LNCaP clone FGC (cell line): ENCODE data around the gene PTBP1.

Experiments
- DNase-seq: peaks from one replicate; pipeline ENCODE4 v3.0.0-alpha.2; 2011; ENCODE audit warnings: low read depth
- H3K4me3 ChIP-seq: 2 replicates; pipeline ENCODE4 v1.5.1; 2011; ENCODE audit warnings: mild to moderate bottlenecking, low read depth, low read length, control low read depth
- TF ChIP-seq, protein P1 (sequence below): IDR thresholded peaks from 2 replicates; pipeline ENCODE4 v1.5.1; 2012; ENCODE audit warnings: mild to moderate bottlenecking; ENCODE audit not compliant: control insufficient read depth, insufficient read depth; ENCODE audit errors: extremely low read depth

PTBP1 gene

DNA sequence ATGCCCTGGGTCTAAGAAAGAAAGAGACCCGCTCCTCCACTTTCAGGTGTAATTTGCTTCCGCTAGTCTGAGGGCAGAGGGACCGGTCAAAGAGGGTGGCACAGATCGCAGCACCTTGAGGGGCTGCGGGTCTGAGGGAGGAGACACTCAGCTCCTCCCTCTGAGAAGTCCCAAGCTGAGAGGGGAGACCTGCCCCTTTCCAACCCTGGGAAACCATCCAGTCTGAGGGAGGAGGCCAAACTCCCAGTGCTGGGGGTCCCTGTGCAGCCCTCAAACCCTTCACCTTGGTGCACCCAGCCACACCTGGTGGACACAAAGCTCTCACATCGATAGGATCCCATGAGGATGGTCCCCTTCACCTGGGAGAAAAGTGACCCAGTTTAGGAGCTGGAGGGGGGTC lies 33.4 kb upstream of the PTBP1 start:
- TF ChIP-seq, protein P1, sequence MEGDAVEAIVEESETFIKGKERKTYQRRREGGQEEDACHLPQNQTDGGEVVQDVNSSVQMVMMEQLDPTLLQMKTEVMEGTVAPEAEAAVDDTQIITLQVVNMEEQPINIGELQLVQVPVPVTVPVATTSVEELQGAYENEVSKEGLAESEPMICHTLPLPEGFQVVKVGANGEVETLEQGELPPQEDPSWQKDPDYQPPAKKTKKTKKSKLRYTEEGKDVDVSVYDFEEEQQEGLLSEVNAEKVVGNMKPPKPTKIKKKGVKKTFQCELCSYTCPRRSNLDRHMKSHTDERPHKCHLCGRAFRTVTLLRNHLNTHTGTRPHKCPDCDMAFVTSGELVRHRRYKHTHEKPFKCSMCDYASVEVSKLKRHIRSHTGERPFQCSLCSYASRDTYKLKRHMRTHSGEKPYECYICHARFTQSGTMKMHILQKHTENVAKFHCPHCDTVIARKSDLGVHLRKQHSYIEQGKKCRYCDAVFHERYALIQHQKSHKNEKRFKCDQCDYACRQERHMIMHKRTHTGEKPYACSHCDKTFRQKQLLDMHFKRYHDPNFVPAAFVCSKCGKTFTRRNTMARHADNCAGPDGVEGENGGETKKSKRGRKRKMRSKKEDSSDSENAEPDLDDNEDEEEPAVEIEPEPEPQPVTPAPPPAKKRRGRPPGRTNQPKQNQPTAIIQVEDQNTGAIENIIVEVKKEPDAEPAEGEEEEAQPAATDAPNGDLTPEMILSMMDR, result no peak
- no peak for DNase-seq
- H3K4me3 ChIP-seq, result no peak overlapping the region

DNA sequence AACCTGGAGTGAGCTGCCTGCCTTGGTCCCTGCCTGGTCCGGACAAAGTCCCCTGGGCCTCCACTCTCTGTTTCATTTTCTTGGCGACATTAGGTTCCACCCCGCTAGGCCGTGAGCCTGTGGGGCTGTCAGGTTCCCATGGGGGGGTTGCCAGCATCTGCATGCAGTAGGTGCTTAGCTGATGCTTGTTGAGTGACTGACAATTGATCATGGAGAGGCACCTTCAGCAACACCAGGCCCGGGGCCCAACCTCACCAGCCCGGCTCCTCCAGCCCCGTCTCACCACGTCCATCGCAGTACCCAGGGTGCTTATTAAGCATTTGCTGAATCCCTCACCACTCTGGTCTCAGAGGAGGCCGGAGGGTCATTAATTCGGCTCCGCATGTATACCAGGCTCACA lies 33.0 kb upstream of the PTBP1 start:
- no peak overlapping the region for H3K4me3 ChIP-seq
- DNase-seq, result no peak
- TF ChIP-seq, protein P1, result no peak

DNA sequence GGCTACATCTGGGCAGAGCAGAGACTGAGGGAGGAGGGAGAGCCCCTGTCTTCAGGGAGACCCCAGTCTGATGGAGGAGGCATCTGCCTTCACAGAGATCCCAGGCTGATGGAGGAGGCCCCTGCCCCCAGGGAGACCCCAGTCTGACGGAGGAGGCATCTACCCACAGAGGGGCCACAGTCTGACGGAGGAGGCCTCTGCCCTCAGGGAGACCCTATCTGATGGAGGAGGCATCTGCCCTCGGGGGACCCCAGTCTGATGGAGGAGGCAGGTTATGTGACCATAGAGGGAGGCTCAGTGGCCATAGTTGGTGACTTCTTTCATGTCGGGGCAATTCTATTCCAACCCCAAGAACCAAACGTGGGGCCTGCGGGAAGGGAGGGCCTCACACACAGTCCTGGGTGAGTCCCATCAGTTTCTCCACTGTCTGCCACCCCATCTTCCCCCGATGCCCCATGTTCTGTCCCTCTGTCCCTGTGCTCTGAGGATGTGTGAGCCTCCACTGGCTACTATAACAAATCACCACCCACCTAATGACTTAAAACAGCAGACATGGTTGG lies 32.0 kb upstream of the PTBP1 start:
- no peak overlapping the region for H3K4me3 ChIP-seq
- DNase-seq, result no peak
- TF ChIP-seq, protein P1, result no peak

DNA sequence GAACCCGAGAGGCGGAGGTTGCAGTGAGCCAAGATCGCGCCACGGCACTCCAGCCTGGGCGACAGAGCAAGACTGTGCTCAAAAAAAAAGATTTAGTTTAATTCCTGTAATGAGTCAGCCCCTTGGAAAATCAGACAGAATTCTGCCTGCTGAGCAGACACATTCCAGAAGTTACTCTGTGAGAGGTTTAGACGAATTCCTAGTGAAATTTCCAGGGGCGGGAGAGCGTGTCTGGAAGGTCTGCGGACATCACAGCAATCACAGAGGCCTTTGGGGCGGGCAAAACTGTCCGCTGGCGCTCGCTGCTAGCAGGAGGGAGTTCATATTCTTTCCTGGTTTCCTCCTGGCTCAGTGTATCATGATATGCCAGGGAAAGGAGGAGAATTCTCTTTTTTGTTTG lies 28.8 kb upstream of the PTBP1 start:
- TF ChIP-seq, protein P1, result no peak
- DNase-seq, result no peak
- no peak overlapping the region for H3K4me3 ChIP-seq

DNA sequence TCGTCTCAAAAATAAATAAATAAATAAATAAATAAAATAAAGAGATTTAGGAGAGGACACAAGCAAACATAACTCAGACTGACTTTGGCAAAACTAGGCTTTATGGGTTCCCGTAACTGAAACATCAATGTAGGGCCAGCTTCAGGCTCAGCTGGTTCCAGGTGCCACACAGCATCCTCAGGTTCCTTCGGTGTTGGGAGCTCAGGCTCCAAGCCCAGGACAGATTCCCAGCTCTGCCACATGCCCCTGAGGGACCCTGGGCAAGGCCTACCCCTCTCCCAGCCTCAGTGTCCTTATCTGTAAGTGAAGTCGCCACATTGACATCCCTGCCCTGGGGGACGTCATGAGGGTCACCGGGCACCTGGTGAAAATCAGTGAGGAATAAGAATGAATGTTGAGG lies 27.6 kb upstream of the PTBP1 start:
- DNase-seq, result no peak

DNA sequence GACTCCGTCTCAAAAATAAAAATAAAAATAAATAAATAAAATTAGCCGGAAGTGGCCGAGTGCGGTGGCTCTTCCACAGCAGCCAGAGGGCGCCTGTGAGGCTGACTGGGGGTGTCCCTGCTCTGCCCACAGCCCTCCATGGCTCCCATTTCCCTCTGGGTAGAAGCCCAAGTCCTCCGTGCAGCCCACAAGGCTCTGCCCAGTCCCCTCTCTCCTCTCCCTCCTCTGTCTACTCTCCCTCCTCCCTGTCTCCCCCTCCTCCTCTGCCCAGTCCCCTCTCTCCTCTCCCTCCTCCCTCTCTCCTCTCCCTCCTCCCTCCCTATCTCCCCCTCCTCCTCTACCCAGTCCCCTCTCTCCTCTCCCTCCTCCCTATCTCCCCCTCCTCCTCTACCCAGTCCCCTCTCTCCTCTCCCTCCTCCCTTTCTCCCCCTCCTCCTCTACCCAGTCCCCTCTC lies 25.9 kb upstream of the PTBP1 start:
- TF ChIP-seq, protein P1, result no peak
- H3K4me3 ChIP-seq, result no peak overlapping the region
- no peak for DNase-seq

More for the DNA sequence above, 27.6 kb upstream of the PTBP1 start:
- TF ChIP-seq, protein P1, result no peak
- no peak overlapping the region for H3K4me3 ChIP-seq

DNA sequence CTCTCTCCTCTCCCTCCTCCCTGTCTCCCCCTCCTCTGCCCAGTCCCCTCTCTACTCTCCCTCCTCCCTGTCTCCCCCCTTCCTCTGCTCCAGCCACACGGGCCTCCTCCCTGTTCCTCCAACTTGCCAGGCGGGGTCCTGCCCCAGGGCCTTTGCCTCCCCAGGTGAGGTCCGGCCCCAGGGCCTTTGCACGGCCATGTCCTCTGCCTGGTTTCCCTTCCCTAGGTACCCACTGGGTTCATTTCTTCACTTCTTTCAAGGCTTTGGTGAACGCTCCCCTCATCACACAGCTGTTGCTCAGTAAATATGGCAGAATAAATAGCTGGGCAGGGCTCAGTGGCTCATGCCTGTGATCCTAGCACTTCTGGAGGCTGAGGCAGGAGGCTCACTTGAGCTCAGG lies 25.2 kb upstream of the PTBP1 start:
- no peak overlapping the region for H3K4me3 ChIP-seq
- DNase-seq, result no peak
- TF ChIP-seq, protein P1, result no peak
